Stimulated activated CD8-positive, alpha-beta memory T cell treated with anti-CD3 and anti-CD28 coated beads, Interleukin-15, amount 100 ng/mL, for 4 hours (primary cell): ENCODE data around the gene TRAPPC10.
A peak's percentile ranks its signal among the peaks of the same experiment; 100 is the strongest.

Experiments used
- DNase-seq, 2 donors: peaks; one replicate each; pipeline ENCODE4 v3.0.0-alpha.2; 2020; ENCODE audit warnings: low read depth in 2 of 2

TRAPPC10 gene

GRCh38 chr21:44067011-44067839, 55.1 kb downstream of the TRAPPC10 start:
- no peak for DNase-seq

GRCh38 chr21:44070391-44070790, 58.3 kb downstream of the TRAPPC10 start:
- no peak for DNase-seq

- DNase-seq = no peak
Measured at GRCh38 chr21:44071359-44072104, 59.4 kb downstream of the TRAPPC10 start.

GRCh38 chr21:44072111-44072510, 60.0 kb downstream of the TRAPPC10 start:
- no peak for DNase-seq

- DNase-seq = no peak
Measured at GRCh38 chr21:44074315-44074958, 62.3 kb downstream of the TRAPPC10 start.

GRCh38 chr21:44076316-44076715, 64.2 kb downstream of the TRAPPC10 start:
- DNase-seq = no peak

GRCh38 chr21:44078411-44078981, 66.4 kb downstream of the TRAPPC10 start:
- no peak for DNase-seq

GRCh38 chr21:44079446-44079845, 67.3 kb downstream of the TRAPPC10 start:
- no peak for DNase-seq

GRCh38 chr21:44079846-44080245, 67.7 kb downstream of the TRAPPC10 start:
- no peak for DNase-seq

- no peak for DNase-seq
Measured at GRCh38 chr21:44082648-44083440, 70.7 kb downstream of the TRAPPC10 start.

GRCh38 chr21:44083631-44084291, 71.7 kb downstream of the TRAPPC10 start:
- DNase-seq = peak in 1 of 2 donors; percentile 45

- DNase-seq = no peak
Measured at GRCh38 chr21:44084496-44085241, 72.6 kb downstream of the TRAPPC10 start.

GRCh38 chr21:44085491-44086321, 73.6 kb downstream of the TRAPPC10 start:
- no peak for DNase-seq

GRCh38 chr21:44086636-44087425, 74.7 kb downstream of the TRAPPC10 start:
- no peak for DNase-seq

GRCh38 chr21:44087426-44088400, 75.6 kb downstream of the TRAPPC10 start:
- DNase-seq = no peak

- no peak for DNase-seq
Measured at GRCh38 chr21:44088401-44088780, 76.3 kb downstream of the TRAPPC10 start.
